Bronchial epithelial cell (primary cell): ENCODE measurements around the gene TNFRSF1A. TPM values are rescaled to one million over a fixed set of nuclear protein-coding genes. Genes with fewer than 3 reads are reported as not detected.
"Not testable (repeated sequence)": the region's sequence is repeated elsewhere in the genome, so short reads cannot be mapped to it uniquely, and the experiment has no call there.

Experiments
- DNase-seq: peaks from one replicate; pipeline ENCODE4 v3.0.0-alpha.2; 2010; ENCODE audit warnings: low read depth
- FAIRE-seq: peaks from 2 replicates; lab custom pipeline; 2011; peaks lifted over from hg19 to GRCh38; lab: Jason Lieb, UNC
- H3K27me3 ChIP-seq: 2 replicates; pipeline ENCODE4 v1.5.1; 2011; ENCODE audit warnings: low read length; ENCODE audit not compliant: control insufficient read depth, insufficient read depth
- H3K36me3 ChIP-seq: 2 replicates; pipeline ENCODE4 v1.5.1; 2011; ENCODE audit warnings: low read length; ENCODE audit not compliant: control insufficient read depth, insufficient read depth
- H3K4me3 ChIP-seq: 2 replicates; pipeline ENCODE4 v1.5.1; 2011; ENCODE audit warnings: mild to moderate bottlenecking, low read depth, low read length, control low read depth
- CTCF ChIP-seq: IDR thresholded peaks from 2 replicates; pipeline ENCODE4 v1.5.1; 2011; ENCODE audit warnings: mild to moderate bottlenecking, moderate library complexity, low read length, control low read depth, inconsistent platforms; ENCODE audit not compliant: insufficient read depth, severe bottlenecking
- total RNA-seq: library from RNA; depleted of rRNA; stranded (reverse); fragments of >200 nt; gene quantifications from 2 replicates; pipeline ENCODE4 v1.2.1, GENCODE V29; 2014

The TNFRSF1A gene
- total RNA-seq, 1 donor from 2014 or later: 26.9 TPM

GRCh38 chr12:6343518-6343917, 1.6 kb upstream of the TNFRSF1A start:
- Histone ChIP-seq H3K4me3 (no peak overlapping the region), H3K36me3 (peaks cover 4% of the 10 kb centered on the region), H3K27me3 (no peaks in the 10 kb centered on the region)
- TF ChIP-seq CTCF: no peak
- FAIRE-seq (no peak), DNase-seq (no peak)

- Histone ChIP-seq H3K27me3 (no peaks in the 10 kb centered on the region), H3K4me3 (peak overlapping the region; percentile 82), H3K36me3 (peaks cover 3% of the 10 kb centered on the region)
- peak; percentile 33 for DNase-seq
- TF ChIP-seq CTCF: no peak
- FAIRE-seq: no peak
Measured at GRCh38 chr12:6342140-6342889, 439 bp upstream of the TNFRSF1A start.

- FAIRE-seq (no peak), DNase-seq (no peak)
- H3K4me3 ChIP-seq: peak overlapping the region; percentile 82
- no peaks in the 10 kb centered on the region for H3K27me3 ChIP-seq
- H3K36me3 ChIP-seq: peaks cover 5% of the 10 kb centered on the region
- TF ChIP-seq CTCF: no peak
Measured at GRCh38 chr12:6340745-6341416, 995 bp downstream of the TNFRSF1A start.

DNA sequence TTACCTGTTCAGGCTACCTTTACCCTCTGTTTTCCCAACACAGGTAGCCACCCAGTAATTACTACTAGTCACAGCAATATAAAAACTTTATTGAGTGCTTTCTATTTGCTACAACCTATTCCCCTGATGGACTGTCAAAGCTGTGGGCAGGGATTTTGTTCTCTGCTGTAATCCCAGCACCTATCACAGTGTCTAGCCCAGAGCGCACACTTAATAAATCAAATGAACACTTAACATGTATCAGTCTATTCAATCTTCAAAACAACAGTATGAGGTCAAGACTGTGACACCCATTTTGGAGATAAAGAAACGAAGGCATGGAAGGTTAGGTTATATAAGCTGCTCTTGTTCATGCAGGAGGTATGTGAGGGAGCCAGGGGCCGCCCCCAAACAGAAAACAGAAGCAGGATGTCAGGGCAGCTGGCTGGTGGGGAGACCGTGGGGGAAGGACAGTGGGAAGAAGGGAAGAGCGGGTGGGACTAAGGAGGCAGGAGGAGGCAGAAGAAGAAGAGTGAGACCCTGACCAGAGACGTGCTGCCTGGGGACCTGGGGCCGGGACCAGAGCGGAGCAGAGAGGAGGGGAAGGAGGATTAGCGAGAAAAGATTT, 1.7 kb downstream of the TNFRSF1A start:
- FAIRE-seq (no peak), DNase-seq (peak; percentile 44)
- no peaks in the 10 kb centered on the region for H3K27me3 ChIP-seq

DNA sequence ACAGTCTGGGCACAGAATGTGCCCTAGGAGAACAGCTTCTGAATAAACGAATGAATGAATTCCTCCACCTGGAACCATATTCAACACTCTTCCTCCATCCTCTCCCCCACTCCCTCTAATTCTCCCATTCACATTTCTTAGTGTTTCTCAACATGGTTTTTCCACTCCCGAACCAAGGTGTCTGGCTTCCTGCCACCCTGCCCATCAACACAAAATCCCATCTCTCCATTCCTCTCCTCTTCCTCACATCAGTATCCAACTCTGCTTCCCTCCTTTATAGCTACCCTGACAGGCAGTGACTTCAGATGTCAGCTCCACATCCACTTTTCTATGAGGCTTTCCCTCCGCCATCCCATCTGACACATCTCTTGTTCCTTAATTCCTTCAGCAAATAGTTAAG, 2.9 kb downstream of the TNFRSF1A start:
- no peak for DNase-seq
- Histone ChIP-seq H3K36me3 (peaks cover 10% of the 10 kb centered on the region), H3K27me3 (no peaks in the 10 kb centered on the region), H3K4me3 (peak overlapping the region; percentile 82)
- TF ChIP-seq CTCF: no peak
- FAIRE-seq: no peak

More for the DNA sequence above, 1.7 kb downstream of the TNFRSF1A start:
- no peak for TF ChIP-seq CTCF
- Histone ChIP-seq H3K4me3 (peak overlapping the region; percentile 82), H3K36me3 (peaks cover 8% of the 10 kb centered on the region)

GRCh38 chr12:6338536-6338935, 3.3 kb downstream of the TNFRSF1A start:
- not testable (repeated sequence) for DNase-seq, H3K36me3 ChIP-seq, H3K27me3 ChIP-seq, FAIRE-seq, H3K4me3 ChIP-seq
